Type B pancreatic cell (in vitro differentiated cells): ENCODE data around the gene RASA2. TPM values are rescaled to one million over a fixed set of nuclear protein-coding genes. Genes with fewer than 3 reads are reported as not detected.

ENCODE experiments used
- DNase-seq: peaks from one replicate; pipeline ENCODE4 v3.0.0; 2021; ENCODE audit warnings: mixed read lengths; ENCODE audit not compliant: unreplicated experiment; ENCODE audit errors: extremely low spot score
- H3K27ac Mint-ChIP-seq: 2 replicates; pipeline ENCODE4 v1.8.0; 2021; ENCODE audit warnings: mild to moderate bottlenecking, mixed read lengths
- H3K27me3 Mint-ChIP-seq: 2 replicates; pipeline ENCODE4 v1.8.0; 2021; ENCODE audit warnings: mixed read lengths
- H3K36me3 Mint-ChIP-seq: 2 replicates; pipeline ENCODE4 v1.8.0; 2021; ENCODE audit warnings: mixed read lengths
- H3K4me1 Mint-ChIP-seq: one replicate; pipeline ENCODE4 v1.8.0; 2021; ENCODE audit warnings: mixed read lengths; ENCODE audit not compliant: unreplicated experiment
- H3K4me3 Mint-ChIP-seq: 2 replicates; pipeline ENCODE4 v1.8.0; 2021; ENCODE audit warnings: mild to moderate bottlenecking, mixed read lengths
- H3K9me3 Mint-ChIP-seq: 2 replicates; pipeline ENCODE4 v1.8.0; 2021; ENCODE audit warnings: mixed read lengths
- total RNA-seq: library from RNA; stranded (reverse); gene quantifications from 2 replicates; pipeline ENCODE4 v1.2.1, GENCODE V29; 2021; ENCODE audit warnings: low replicate concordance
- TF ChIP-seq, protein P1 (sequence below): fragments of 200-600 bp; sonication (generic); conservative IDR thresholded peaks from 2 replicates; pipeline ENCODE4 v1.5.0; 2021; ENCODE audit warnings: antibody characterized with exemption, mild to moderate bottlenecking

Gene RASA2
- total RNA-seq, 1 donor from 2014 or later = 20.3 TPM

DNA sequence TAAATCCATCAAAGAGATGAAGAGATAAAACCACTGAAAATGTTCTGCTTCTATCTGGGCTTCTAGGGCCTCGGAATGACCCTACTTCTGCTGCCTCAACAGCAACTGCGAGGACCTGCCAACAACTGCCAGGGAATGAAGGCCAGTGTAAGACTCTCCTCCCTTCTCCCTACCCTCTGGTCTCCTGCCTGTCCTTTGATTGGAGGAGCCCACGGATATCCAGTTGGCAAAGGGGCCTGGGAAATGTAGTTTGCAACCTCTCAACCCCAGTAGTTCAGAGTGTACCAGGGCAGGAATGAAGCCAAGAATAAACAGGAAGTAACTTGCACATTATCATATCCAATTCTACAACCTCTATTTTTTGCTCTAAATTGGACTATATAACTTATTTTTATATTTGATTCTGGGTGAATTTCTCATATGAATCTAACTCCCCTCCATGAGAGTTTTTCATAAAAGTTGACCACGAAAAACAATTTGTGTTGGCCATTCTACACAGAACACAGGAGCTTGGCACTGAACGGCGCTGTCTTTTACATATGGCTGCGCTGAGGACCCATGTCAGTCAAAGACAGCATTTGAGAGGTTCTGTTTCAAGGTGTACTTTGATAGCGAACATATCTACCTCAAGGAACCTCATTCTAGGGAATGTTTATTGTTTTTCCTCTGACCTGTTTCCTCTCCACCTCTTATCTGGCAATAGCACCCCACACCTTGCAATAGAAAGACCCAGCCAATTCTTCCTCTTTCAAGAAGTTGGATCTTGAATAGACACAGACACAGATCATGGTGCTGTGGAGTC lies 160.1 kb downstream of the RASA2 start:
- TF ChIP-seq, protein P1, sequence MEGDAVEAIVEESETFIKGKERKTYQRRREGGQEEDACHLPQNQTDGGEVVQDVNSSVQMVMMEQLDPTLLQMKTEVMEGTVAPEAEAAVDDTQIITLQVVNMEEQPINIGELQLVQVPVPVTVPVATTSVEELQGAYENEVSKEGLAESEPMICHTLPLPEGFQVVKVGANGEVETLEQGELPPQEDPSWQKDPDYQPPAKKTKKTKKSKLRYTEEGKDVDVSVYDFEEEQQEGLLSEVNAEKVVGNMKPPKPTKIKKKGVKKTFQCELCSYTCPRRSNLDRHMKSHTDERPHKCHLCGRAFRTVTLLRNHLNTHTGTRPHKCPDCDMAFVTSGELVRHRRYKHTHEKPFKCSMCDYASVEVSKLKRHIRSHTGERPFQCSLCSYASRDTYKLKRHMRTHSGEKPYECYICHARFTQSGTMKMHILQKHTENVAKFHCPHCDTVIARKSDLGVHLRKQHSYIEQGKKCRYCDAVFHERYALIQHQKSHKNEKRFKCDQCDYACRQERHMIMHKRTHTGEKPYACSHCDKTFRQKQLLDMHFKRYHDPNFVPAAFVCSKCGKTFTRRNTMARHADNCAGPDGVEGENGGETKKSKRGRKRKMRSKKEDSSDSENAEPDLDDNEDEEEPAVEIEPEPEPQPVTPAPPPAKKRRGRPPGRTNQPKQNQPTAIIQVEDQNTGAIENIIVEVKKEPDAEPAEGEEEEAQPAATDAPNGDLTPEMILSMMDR = no peak
- Mint-ChIP-seq H3K27me3 (no peaks in the 10 kb centered on the region), H3K36me3 (no peaks in the 10 kb centered on the region), H3K27ac (no peak overlapping the region), H3K9me3 (peaks cover 4% of the 10 kb centered on the region), H3K4me3 (no peak overlapping the region), H3K4me1 (peaks cover 19% of the 10 kb centered on the region)
- DNase-seq = no peak

DNA sequence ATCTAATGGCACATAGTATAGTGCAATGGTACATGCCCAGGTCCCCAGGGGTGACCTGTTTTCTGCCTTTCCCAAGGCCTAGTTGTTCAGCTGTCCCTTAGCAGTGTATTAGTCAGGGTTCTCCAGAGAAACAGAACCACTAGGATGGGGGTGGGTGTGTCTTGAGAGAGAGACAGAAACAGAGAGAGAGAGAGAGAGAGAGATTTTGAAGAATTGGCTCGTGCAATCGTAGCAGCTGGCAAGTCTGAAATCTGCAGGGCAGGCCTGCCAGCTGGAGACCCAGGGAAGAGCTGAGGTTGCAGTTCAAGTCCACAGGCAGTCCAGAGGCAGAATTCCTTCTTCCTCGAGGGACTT lies 160.7 kb downstream of the RASA2 start:
- Mint-ChIP-seq H3K27me3 (no peaks in the 10 kb centered on the region), H3K27ac (no peak overlapping the region), H3K4me3 (no peak overlapping the region), H3K36me3 (no peaks in the 10 kb centered on the region), H3K4me1 (peaks cover 19% of the 10 kb centered on the region), H3K9me3 (peaks cover 4% of the 10 kb centered on the region)
- no peak for DNase-seq
- TF ChIP-seq, protein P1 = no peak

DNA sequence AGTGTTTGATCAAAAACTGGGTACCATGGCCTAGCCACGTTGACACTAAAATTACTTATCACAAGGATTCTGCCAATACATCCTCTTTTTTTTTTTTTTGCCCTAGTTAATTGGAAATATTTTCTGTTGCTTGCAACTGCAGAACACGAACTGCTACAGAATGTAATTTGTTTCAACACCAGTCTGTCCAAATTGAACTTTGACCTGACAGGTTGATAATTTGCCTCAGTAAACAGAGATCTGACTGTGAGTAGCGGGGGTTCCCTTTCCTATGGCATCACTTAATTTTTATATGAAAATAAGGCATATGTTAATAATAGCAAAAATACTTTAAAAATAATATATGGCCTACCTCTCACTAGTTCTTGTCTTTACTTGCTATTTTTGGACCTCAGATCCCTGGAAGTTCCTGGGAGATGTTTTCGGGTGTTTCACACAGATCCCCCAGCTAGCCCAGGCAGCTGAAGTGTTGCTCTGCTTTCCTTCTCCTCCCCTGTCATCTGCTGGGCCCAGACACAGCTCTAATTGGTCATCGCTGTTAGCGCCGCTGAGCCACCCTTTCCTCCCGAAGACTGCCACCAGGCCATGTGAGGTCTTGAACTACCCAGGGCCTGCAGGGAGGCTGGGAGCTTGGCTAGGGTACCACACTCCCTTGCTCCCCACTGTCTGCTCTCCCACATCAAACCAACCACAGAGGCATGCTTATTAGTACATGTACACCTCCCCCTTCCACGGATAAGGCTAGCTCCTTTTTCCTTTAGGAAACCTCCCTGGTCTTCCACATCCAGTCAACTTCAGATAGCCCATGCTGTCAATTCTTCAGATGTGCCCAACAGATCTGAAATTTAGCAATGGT lies 161.5 kb downstream of the RASA2 start:
- H3K36me3 Mint-ChIP-seq = no peaks in the 10 kb centered on the region
- H3K27ac Mint-ChIP-seq = no peak overlapping the region
- H3K27me3 Mint-ChIP-seq = no peaks in the 10 kb centered on the region

DNA sequence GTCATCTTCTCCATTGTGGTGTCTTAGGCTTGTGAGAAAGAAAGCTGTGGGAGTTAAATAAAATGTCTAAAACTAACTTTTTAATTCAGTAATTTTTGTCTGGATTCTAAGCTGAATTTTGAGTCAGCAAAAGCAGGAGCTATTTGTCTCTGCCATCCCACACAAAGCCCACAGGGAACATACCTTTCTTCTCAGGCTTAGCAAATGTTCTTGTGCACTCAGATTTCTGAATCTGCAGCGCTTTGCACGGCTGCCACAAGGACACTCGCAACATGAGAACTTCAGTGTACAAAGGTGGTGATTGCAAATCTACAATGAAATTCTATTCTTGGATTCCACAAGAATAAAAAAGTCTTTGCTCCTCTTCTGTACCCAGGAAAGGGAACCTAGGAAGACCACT lies 163.0 kb downstream of the RASA2 start:
- H3K4me1 Mint-ChIP-seq = peaks cover 23% of the 10 kb centered on the region
- DNase-seq = no peak
- H3K27me3 Mint-ChIP-seq = no peaks in the 10 kb centered on the region
- no peak overlapping the region for H3K27ac Mint-ChIP-seq
- TF ChIP-seq, protein P1 = no peak
- H3K9me3 Mint-ChIP-seq = peaks cover under 1% of the 10 kb centered on the region
- no peak overlapping the region for H3K4me3 Mint-ChIP-seq
- H3K36me3 Mint-ChIP-seq = no peaks in the 10 kb centered on the region

More for the DNA sequence above, 161.5 kb downstream of the RASA2 start:
- DNase-seq = no peak
- Mint-ChIP-seq H3K9me3 (peaks cover 4% of the 10 kb centered on the region), H3K4me1 (peaks cover 20% of the 10 kb centered on the region), H3K4me3 (no peak overlapping the region)
- TF ChIP-seq, protein P1 = no peak

DNA sequence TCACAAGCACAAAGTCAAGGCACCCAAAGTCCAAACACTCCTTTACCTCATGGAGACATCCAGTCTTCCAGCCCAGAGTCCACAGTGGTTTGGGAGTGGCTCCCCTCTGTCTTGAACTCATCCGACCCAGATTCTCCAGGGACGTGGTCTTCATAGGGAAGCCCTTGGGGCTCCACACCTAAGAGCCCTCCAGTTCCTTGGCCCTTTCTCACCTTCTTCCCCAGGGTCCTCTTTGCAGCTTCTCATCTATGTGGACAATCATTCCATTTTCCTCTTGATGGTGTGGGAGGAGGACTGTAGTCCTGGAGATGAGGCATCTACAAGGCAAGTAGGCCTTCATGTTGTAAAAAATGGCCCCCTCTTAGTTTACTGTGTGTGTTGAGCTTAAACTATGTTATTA lies 164.0 kb downstream of the RASA2 start:
- no peak for DNase-seq
- no peaks in the 10 kb centered on the region for H3K36me3 Mint-ChIP-seq
- TF ChIP-seq, protein P1 = no peak
- no peak overlapping the region for H3K4me3 Mint-ChIP-seq
- no peak overlapping the region for H3K27ac Mint-ChIP-seq
- no peaks in the 10 kb centered on the region for H3K27me3 Mint-ChIP-seq
- H3K9me3 Mint-ChIP-seq = no peaks in the 10 kb centered on the region
- H3K4me1 Mint-ChIP-seq = peaks cover 21% of the 10 kb centered on the region
